Prostate gland (tissue), 2 donors: Measurements from ENCODE around the gene HPCA. TPM values are rescaled to one million over a fixed set of nuclear protein-coding genes. Genes with fewer than 3 reads are reported as not detected.

Experiments
- DNase-seq: peaks from one replicate; pipeline ENCODE4 v3.0.0-alpha.2; 2019; ENCODE audit warnings: low spot score
- H3K27ac ChIP-seq, 2 donors: fragments of 200-600 bp; sonication (generic); 2 replicates each; pipeline ENCODE4 v1.5.1; 2017 to 2019
- H3K27me3 ChIP-seq: fragments of 200-600 bp; sonication (generic); replicated peaks from 2 replicates; pipeline ENCODE4 v1.5.1; 2019; ENCODE audit not compliant: insufficient read depth
- H3K36me3 ChIP-seq, 2 donors: fragments of 200-600 bp; sonication (generic); 1 replicate in 1 of 2; 2 replicates in 1 of 2; pipeline versions ENCODE4 v1.5.1 to v1.8.1; 2017 to 2019
- H3K4me1 ChIP-seq: fragments of 200-600 bp; sonication (generic); replicated peaks from 2 replicates; pipeline ENCODE4 v1.5.1; 2019
- H3K4me3 ChIP-seq, 2 donors: fragments of 200-600 bp; sonication (generic); 2 replicates each; pipeline ENCODE4 v1.5.1; 2017 to 2019
- H3K9me3 ChIP-seq: fragments of 200-600 bp; sonication (generic); 2 replicates; pipeline ENCODE4 v1.5.1; 2017
- CTCF ChIP-seq, 4 experiments: fragments of 200-600 bp in 2 of 4; fragments of 450-650 bp in 2 of 4; sonication (generic) in 2 of 4; IDR thresholded peaks; 1 replicate in 3 of 4; 2 replicates in 1 of 4; pipeline ENCODE4 v1.5.1; 2016 to 2019; ENCODE audit warnings: antibody characterized with exemption in 4 of 4, mild to moderate bottlenecking in 2 of 4, moderate library complexity in 2 of 4
- POLR2A ChIP-seq: fragments of 450-650 bp; IDR thresholded peaks from one replicate; pipeline ENCODE4 v1.6.1; 2016; ENCODE audit warnings: antibody characterized with exemption, mild to moderate bottlenecking
- POLR2AphosphoS5 ChIP-seq: sonication (generic); formaldehyde crosslinking; IDR thresholded peaks from one replicate; pipeline ENCODE4 v1.6.1; 2017; ENCODE audit warnings: antibody characterized with exemption
- WGBS: methylation state at CpG from one replicate; pipeline ENCODE4 v1.1.5; 2018; 5-methylcytosine and 5-hydroxymethylcytosine counted together
- intact Hi-C: fragments of 100-400 bp; cut with DNase I; formaldehyde crosslinking; loops from one replicate; pipeline ENCODE4 v1.14.2; 2022
- total RNA-seq, 2 donors: library from RNA; depleted of rRNA; stranded (reverse); fragments of >200 nt; gene quantifications; one replicate each; pipeline ENCODE4 v1.1.0, GENCODE V29; 2016

HPCA gene
- total RNA-seq, 2 donors from 2014 or later = 1.6 TPM; not detected in 1

GRCh38 chr1:32939655-32940371 lies 53.5 kb downstream of the HPCA start:
- Histone ChIP-seq H3K4me1 (peaks cover 3% of the 10 kb centered on the region), H3K9me3 (no peaks in the 10 kb centered on the region), H3K36me3 (no peaks in the 10 kb centered on the region), H3K27ac (no peak overlapping the region), H3K27me3 (no peaks in the 10 kb centered on the region), H3K4me3 (no peak overlapping the region)
- DNase-seq = no peak
- TF ChIP-seq CTCF (IDR thresholded peaks at IDR 0.05) = no peak
- TF ChIP-seq POLR2A = peak; percentile 10
- TF ChIP-seq POLR2AphosphoS5 = peak; percentile 51
- intact Hi-C loops = loop anchor here (10.0 kb wide), 2 partner anchors 65 to 145 kb away; partner anchors contain the start of gene AZIN2
- WGBS = 74% methylated on average over 4 of the region's 4 CpGs

- H3K9me3 ChIP-seq = no peaks in the 10 kb centered on the region
- DNase-seq = no peak
- H3K27me3 ChIP-seq = no peaks in the 10 kb centered on the region
- no peaks in the 10 kb centered on the region for H3K36me3 ChIP-seq
- intact Hi-C loops = no loop called here
- TF ChIP-seq CTCF (IDR thresholded peaks at IDR 0.05) = no peak
- no peak for TF ChIP-seq POLR2A
- H3K4me3 ChIP-seq = no peak overlapping the region
- H3K27ac ChIP-seq = no peak overlapping the region
- peaks cover 3% of the 10 kb centered on the region for H3K4me1 ChIP-seq
Observed at GRCh38 chr1:32944180-32944579, 57.9 kb downstream of the HPCA start.

Other genes starting within 250 kb of the HPCA start
- gene ZBTB8OS, start 235.9 kb upstream of the HPCA start, total RNA-seq = 10 to 100 TPM; 32.7 to 38.7 TPM
- 100 to 1,000 TPM; 122 to 183 TPM for gene RBBP4, start 235.3 kb upstream of the HPCA start, total RNA-seq
- gene SYNC, start 183.7 kb upstream of the HPCA start, total RNA-seq = 10 to 100 TPM in 1 of 2 donors, 1 to 10 TPM in 1; 7.9 to 18.2 TPM
- gene YARS1, start 69.1 kb upstream of the HPCA start, total RNA-seq = 10 to 100 TPM; 32.0 to 63.5 TPM
- gene S100PBP, start 68.8 kb upstream of the HPCA start, total RNA-seq = 10 to 100 TPM; 27.1 to 72.5 TPM
- gene FNDC5, start 15.6 kb upstream of the HPCA start, total RNA-seq = 10 to 100 TPM in 1 of 2 donors, 1 to 10 TPM in 1; 1.5 to 19.1 TPM
- 100 to 1,000 TPM in 1 of 2 donors, 10 to 100 TPM in 1; 96.2 to 239 TPM for gene TMEM54, start 14.9 kb downstream of the HPCA start, total RNA-seq
- gene RNF19B, start 78.3 kb downstream of the HPCA start, total RNA-seq = 10 to 100 TPM; 16.7 to 77.8 TPM
- gene AK2, start 150.4 kb downstream of the HPCA start, total RNA-seq = 100 to 1,000 TPM; 120 to 123 TPM
- 10 to 100 TPM in 1 of 2 donors, 1 to 10 TPM in 1; 5.6 to 16.0 TPM for gene AZIN2, start 194.7 kb downstream of the HPCA start, total RNA-seq